ENCODE measurements around the gene CCDC192. TPM values are rescaled to one million over a fixed set of nuclear protein-coding genes. Genes with fewer than 3 reads are reported as not detected.

The CCDC192 gene
- total and polyA plus RNA-seq, 4 donors = 0.50 to 1.6 (median 1.0) TPM

DNA sequence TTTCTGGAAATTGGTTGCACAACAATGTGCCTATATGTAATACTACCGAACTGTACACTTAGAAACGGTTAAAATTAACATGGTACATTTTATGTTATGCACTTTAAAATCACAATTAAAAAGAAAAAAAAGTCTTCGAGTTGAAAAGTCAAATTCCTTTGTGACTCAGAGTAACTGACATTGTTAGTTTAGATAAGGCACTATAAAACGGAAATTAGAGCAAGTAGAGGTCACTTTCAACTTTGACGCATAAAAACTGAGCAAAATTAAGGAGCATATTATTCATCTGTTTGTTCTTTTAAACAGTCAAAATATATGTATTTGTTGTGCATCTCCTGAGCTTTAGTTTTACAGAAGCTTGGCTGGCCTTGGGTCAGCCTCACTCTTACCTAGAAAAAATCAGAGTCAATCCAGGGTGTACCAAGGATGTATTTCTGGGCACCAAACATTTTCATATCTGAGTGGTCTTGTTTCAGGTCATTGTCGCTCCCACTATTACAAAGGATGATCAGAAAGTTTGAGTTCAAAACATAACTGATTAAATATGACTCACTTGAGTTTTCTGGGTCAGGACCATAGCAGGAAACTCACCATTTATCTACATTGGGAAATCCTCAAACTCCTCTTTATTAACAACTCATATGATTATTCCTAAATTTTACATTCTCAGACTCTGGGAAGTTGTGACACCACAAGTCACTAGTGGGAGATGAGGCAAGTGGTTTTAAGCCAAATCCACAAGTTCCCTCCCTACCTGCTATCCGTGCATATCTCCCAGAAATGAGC is 160.6 kb downstream of the CCDC192 start:
- Histone ChIP-seq H3K27ac (ENCODE audit: low read depth, low read length) (no peak overlapping the region), H3K27me3 (ENCODE audit: control insufficient read depth, insufficient read depth, low read length) (no peaks in the 10 kb centered on the region), H3K9me3 (ENCODE audit: control insufficient read depth, insufficient read depth, low read length) (no peaks in the 10 kb centered on the region), H3K4me1 (ENCODE audit: control insufficient read depth, insufficient read depth, low read length) (no peaks in the 10 kb centered on the region), H3K4me3 (ENCODE audit: low read depth, low read length) (no peak overlapping the region), H3K36me3 (ENCODE audit: control insufficient read depth, insufficient read depth, low read length) (no peaks in the 10 kb centered on the region)
- no peak for DNase-seq (ENCODE audit: low read depth in 4 of 6, low spot score in 6 of 6)
- WGBS (ENCODE audit: insufficient coverage) = no CpG with 5 or more reads among the region's 7 CpGs

DNA sequence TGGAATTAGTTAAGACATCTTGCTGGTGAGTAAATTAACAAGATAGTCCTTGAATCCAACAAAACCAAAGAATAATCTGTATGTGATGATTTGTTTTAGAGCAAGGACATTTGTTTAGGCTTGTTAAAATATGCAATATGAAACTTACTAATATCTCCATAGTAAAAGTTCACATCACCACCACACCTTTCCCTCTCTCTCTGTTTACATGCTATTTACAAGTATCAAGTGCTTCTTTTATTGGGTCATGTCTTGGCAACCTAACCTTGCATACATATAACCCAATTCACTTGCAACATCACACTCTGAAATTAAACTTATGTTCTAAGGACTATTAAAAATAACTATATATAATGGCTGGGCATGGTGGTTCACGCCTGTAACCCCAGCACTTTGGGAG is 161.3 kb downstream of the CCDC192 start:
- Histone ChIP-seq H3K9me3 (ENCODE audit: control insufficient read depth, insufficient read depth, low read length) (no peaks in the 10 kb centered on the region), H3K4me3 (ENCODE audit: low read depth, low read length) (no peak overlapping the region), H3K4me1 (ENCODE audit: control insufficient read depth, insufficient read depth, low read length) (no peaks in the 10 kb centered on the region), H3K27ac (ENCODE audit: low read depth, low read length) (no peak overlapping the region), H3K27me3 (ENCODE audit: control insufficient read depth, insufficient read depth, low read length) (no peaks in the 10 kb centered on the region), H3K36me3 (ENCODE audit: control insufficient read depth, insufficient read depth, low read length) (no peaks in the 10 kb centered on the region)
- DNase-seq (ENCODE audit: low read depth in 4 of 6, low spot score in 6 of 6) = no peak
- 100% methylated on average over 1 of the region's 1 CpG for WGBS (ENCODE audit: insufficient coverage)

DNA sequence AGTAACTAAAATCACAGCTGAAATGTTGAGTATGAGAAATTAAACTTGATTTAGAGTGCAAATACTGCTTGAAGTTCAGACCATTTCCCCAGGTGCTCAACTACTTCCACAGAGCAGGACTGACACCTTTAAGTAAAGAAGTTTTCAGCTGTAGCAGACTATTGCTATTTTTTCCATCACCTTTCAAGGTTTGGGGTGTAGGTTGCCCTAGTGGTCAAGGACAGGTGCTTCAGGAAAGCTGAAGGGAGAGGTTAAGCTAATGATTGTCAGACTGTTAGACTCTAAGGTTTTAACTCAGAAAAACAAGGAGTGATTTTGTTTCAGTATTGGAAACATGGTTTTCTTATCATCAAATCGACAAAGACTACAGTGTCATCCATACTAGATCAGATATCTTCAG is 162.1 kb downstream of the CCDC192 start:
- H3K27ac ChIP-seq (ENCODE audit: low read depth, low read length) = no peak overlapping the region
- DNase-seq (ENCODE audit: low read depth in 4 of 6, low spot score in 6 of 6) = no peak
- WGBS (ENCODE audit: insufficient coverage) = no CpG with 5 or more reads among the region's 1 CpG

DNA sequence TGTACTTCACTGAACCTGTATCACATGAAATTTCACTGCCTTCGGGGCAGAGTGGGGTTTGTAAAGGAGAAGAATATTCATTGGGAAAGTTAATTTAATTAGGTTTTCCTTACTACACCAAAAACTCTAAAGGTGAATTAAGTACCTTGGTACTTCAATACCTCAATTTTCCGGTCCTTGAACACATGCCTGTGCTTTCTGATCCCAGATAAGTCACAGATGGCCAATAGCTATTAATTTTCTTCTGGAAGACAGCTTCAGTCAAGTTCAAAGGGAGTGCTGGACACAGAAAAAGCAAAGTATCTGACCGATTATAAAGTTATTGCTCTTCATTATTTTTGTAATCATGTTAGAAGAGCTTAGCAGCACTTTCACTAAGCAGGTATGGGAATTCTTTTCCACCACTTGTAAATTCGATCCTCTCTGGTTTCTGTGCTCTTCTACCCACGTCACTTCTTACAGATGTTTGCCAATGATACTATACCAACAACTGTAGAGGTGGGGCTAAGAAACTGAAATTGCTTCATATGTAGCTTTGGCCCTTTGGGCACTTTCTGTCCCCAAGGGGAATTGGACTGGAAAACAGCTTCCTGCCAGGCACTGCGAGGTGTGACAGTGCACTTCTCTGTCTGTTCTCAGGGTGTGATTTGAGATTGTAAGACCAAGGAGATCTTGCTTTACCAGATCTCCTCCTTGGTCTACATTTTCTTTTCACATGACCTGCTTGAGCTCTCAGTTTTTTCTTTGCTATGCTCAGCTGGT is 164.0 kb downstream of the CCDC192 start:
- Histone ChIP-seq H3K27me3 (ENCODE audit: control insufficient read depth, insufficient read depth, low read length) (no peaks in the 10 kb centered on the region), H3K4me3 (ENCODE audit: low read depth, low read length) (no peak overlapping the region), H3K36me3 (ENCODE audit: control insufficient read depth, insufficient read depth, low read length) (no peaks in the 10 kb centered on the region), H3K9me3 (ENCODE audit: control insufficient read depth, insufficient read depth, low read length) (no peaks in the 10 kb centered on the region), H3K4me1 (ENCODE audit: control insufficient read depth, insufficient read depth, low read length) (peaks cover 5% of the 10 kb centered on the region), H3K27ac (ENCODE audit: low read depth, low read length) (no peak overlapping the region)
- WGBS (ENCODE audit: insufficient coverage) = 83% methylated on average over 1 of the region's 6 CpGs
- DNase-seq (ENCODE audit: low read depth in 4 of 6, low spot score in 6 of 6) = peak in 1 of 6 donors; percentile 36

More for the DNA sequence above, 162.1 kb downstream of the CCDC192 start:
- Histone ChIP-seq H3K27me3 (ENCODE audit: control insufficient read depth, insufficient read depth, low read length) (no peaks in the 10 kb centered on the region), H3K4me3 (ENCODE audit: low read depth, low read length) (no peak overlapping the region), H3K9me3 (ENCODE audit: control insufficient read depth, insufficient read depth, low read length) (no peaks in the 10 kb centered on the region), H3K36me3 (ENCODE audit: control insufficient read depth, insufficient read depth, low read length) (no peaks in the 10 kb centered on the region), H3K4me1 (ENCODE audit: control insufficient read depth, insufficient read depth, low read length) (no peaks in the 10 kb centered on the region)

- Histone ChIP-seq H3K4me1 (ENCODE audit: control insufficient read depth, insufficient read depth, low read length) (peaks cover 9% of the 10 kb centered on the region), H3K27ac (ENCODE audit: low read depth, low read length) (no peak overlapping the region), H3K9me3 (ENCODE audit: control insufficient read depth, insufficient read depth, low read length) (no peaks in the 10 kb centered on the region), H3K4me3 (ENCODE audit: low read depth, low read length) (no peak overlapping the region), H3K27me3 (ENCODE audit: control insufficient read depth, insufficient read depth, low read length) (no peaks in the 10 kb centered on the region), H3K36me3 (ENCODE audit: control insufficient read depth, insufficient read depth, low read length) (no peaks in the 10 kb centered on the region)
- peak in 4 of 6 donors; percentile 33 to 81 (median 58) for DNase-seq (ENCODE audit: low read depth in 4 of 6, low spot score in 6 of 6)
- WGBS (ENCODE audit: insufficient coverage) = 22% methylated on average over 3 of the region's 4 CpGs
Measured at GRCh38 chr5:127870914-127871313, 167.7 kb downstream of the CCDC192 start.

GRCh38 chr5:127871503-127872153 is 168.4 kb downstream of the CCDC192 start:
- Histone ChIP-seq H3K4me3 (ENCODE audit: low read depth, low read length) (no peak overlapping the region), H3K9me3 (ENCODE audit: control insufficient read depth, insufficient read depth, low read length) (no peaks in the 10 kb centered on the region), H3K4me1 (ENCODE audit: control insufficient read depth, insufficient read depth, low read length) (peaks cover 9% of the 10 kb centered on the region), H3K27me3 (ENCODE audit: control insufficient read depth, insufficient read depth, low read length) (no peaks in the 10 kb centered on the region), H3K36me3 (ENCODE audit: control insufficient read depth, insufficient read depth, low read length) (no peaks in the 10 kb centered on the region), H3K27ac (ENCODE audit: low read depth, low read length) (no peak overlapping the region)
- peak in 1 of 6 donors; percentile 66 for DNase-seq (ENCODE audit: low read depth in 4 of 6, low spot score in 6 of 6)
- WGBS (ENCODE audit: insufficient coverage) = 53% methylated on average over 3 of the region's 8 CpGs

- Histone ChIP-seq H3K36me3 (ENCODE audit: control insufficient read depth, insufficient read depth, low read length) (no peaks in the 10 kb centered on the region), H3K4me3 (ENCODE audit: low read depth, low read length) (no peak overlapping the region), H3K27ac (ENCODE audit: low read depth, low read length) (no peak overlapping the region), H3K27me3 (ENCODE audit: control insufficient read depth, insufficient read depth, low read length) (no peaks in the 10 kb centered on the region), H3K4me1 (ENCODE audit: control insufficient read depth, insufficient read depth, low read length) (peaks cover 9% of the 10 kb centered on the region), H3K9me3 (ENCODE audit: control insufficient read depth, insufficient read depth, low read length) (no peaks in the 10 kb centered on the region)
- DNase-seq (ENCODE audit: low read depth in 4 of 6, low spot score in 6 of 6) = no peak
Measured at GRCh38 chr5:127872494-127872893, 169.3 kb downstream of the CCDC192 start.

DNA sequence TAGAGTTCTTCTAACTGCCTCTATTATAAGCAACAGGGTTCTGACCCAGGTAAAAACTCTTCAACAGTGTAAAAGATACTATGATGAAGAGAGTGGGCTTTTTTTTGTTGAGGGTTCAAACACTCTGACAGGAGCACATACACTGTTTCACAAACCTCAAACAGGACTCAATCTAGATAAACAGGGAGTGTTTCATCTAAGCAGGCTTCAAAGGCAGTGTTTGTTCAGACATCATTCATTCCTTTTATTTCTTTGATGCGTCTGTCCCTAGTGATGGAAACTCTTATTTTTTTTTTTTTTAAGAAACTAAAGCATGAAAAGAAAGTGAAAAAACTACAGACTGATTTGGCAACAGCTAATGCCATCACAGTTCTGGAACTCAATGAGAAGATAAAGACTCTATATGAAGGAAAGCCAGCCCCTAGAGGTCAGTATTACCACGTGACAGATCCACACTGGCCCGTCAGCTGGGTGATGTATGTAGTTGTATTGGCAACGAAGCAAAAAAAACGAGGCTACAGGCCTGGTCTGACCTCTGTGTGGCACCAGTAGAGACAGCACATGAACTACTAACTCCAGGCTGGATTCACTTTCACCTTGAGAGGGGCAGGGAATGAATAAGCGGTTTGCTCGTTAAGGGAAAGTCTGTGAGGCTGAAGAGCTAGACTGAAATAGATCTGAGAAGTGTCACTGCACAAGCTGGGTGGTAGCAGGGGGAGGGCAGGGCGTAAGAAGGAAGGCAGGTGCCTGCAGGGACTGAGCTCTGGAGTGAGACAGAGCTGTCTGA is 172.2 kb downstream of the CCDC192 start:
- Histone ChIP-seq H3K4me3 (ENCODE audit: low read depth, low read length) (no peak overlapping the region), H3K36me3 (ENCODE audit: control insufficient read depth, insufficient read depth, low read length) (no peaks in the 10 kb centered on the region), H3K27me3 (ENCODE audit: control insufficient read depth, insufficient read depth, low read length) (no peaks in the 10 kb centered on the region), H3K27ac (ENCODE audit: low read depth, low read length) (no peak overlapping the region), H3K4me1 (ENCODE audit: control insufficient read depth, insufficient read depth, low read length) (peaks cover 9% of the 10 kb centered on the region), H3K9me3 (ENCODE audit: control insufficient read depth, insufficient read depth, low read length) (no peaks in the 10 kb centered on the region)
- 3% methylated on average over 7 of the region's 8 CpGs for WGBS (ENCODE audit: insufficient coverage)
- peak in 4 of 6 donors; percentile 26 to 77 (median 56) for DNase-seq (ENCODE audit: low read depth in 4 of 6, low spot score in 6 of 6)

GRCh38 chr5:127876384-127876783 is 173.2 kb downstream of the CCDC192 start:
- Histone ChIP-seq H3K27me3 (ENCODE audit: control insufficient read depth, insufficient read depth, low read length) (no peaks in the 10 kb centered on the region), H3K4me3 (ENCODE audit: low read depth, low read length) (no peak overlapping the region), H3K36me3 (ENCODE audit: control insufficient read depth, insufficient read depth, low read length) (no peaks in the 10 kb centered on the region), H3K27ac (ENCODE audit: low read depth, low read length) (no peak overlapping the region), H3K9me3 (ENCODE audit: control insufficient read depth, insufficient read depth, low read length) (no peaks in the 10 kb centered on the region), H3K4me1 (ENCODE audit: control insufficient read depth, insufficient read depth, low read length) (peaks cover 5% of the 10 kb centered on the region)
- 65% methylated on average over 2 of the region's 3 CpGs for WGBS (ENCODE audit: insufficient coverage)
- DNase-seq (ENCODE audit: low read depth in 4 of 6, low spot score in 6 of 6) = no peak
